ENCODE results near the gene DENND4B. TPM values are rescaled to one million over a fixed set of nuclear protein-coding genes. Genes with fewer than 3 reads are reported as not detected.

Gene DENND4B
- total RNA-seq, 2 donors from 2014 or later: 26.9 to 45.6 TPM

- no peak for TF ChIP-seq CTCF (IDR thresholded peaks at IDR 0.05)
- no peak for DNase-seq
- Histone ChIP-seq H3K9ac (ENCODE audit: low read depth in 2 of 2, low read length in 2 of 2) (no peak overlapping the region), H3K9me3 (no peaks in the 10 kb centered on the region), H3K27ac (no peak overlapping the region), H3K36me3 (no peaks in the 10 kb centered on the region), H3K4me3 (no peak overlapping the region), H3K27me3 (no peaks in the 10 kb centered on the region), H3K4me1 (peaks cover 3% of the 10 kb centered on the region)
- intact Hi-C loops (cut with DNase I): no loop called here
Measured at GRCh38 chr1:153926405-153926804, 20.1 kb downstream of the DENND4B start.

GRCh38 chr1:153922972-153923925 lies 23.3 kb downstream of the DENND4B start, which contains the start of gene GATAD2B:
Gene GATAD2B, minus strand, starts transcription at chr1:153922972. Its CDS starts 94,625 bp downstream, at chr1:153828347.
- H3K4me3 ChIP-seq: peak within 1 kb of the TSS; percentile 67
- no peaks in the 10 kb centered on the region for H3K36me3 ChIP-seq
- H3K4me1 ChIP-seq: peaks cover 16% of the 10 kb centered on the region
- intact Hi-C loops (cut with DNase I): loop anchor here (5.0 kb wide), 1 partner anchor 64 kb away; the partner anchor contains the start of gene RAB13
- no peaks in the 10 kb centered on the region for H3K27me3 ChIP-seq
- no peaks in the 10 kb centered on the region for H3K9me3 ChIP-seq
- H3K9ac ChIP-seq (ENCODE audit: low read depth in 2 of 2, low read length in 2 of 2): peak within 1 kb of the TSS; percentile 68 to 96
- peak within 1 kb of the TSS; percentile 81 for H3K27ac ChIP-seq
- no peak for TF ChIP-seq CTCF (IDR thresholded peaks at IDR 0.05)
- DNase-seq: peak; percentile 99

GRCh38 chr1:153922076-153922971 lies 24.2 kb downstream of the DENND4B start:
- no peak for TF ChIP-seq CTCF (IDR thresholded peaks at IDR 0.05)
- Histone ChIP-seq H3K9me3 (no peaks in the 10 kb centered on the region), H3K27ac (peak overlapping the region; percentile 72), H3K27me3 (no peaks in the 10 kb centered on the region), H3K4me3 (peak overlapping the region; percentile 67), H3K4me1 (peaks cover 16% of the 10 kb centered on the region), H3K36me3 (no peaks in the 10 kb centered on the region), H3K9ac (ENCODE audit: low read depth in 2 of 2, low read length in 2 of 2) (peak overlapping the region; percentile 68 to 90)
- intact Hi-C loops (cut with DNase I): loop anchor here (5.0 kb wide), 1 partner anchor 65 kb away; the partner anchor contains the start of gene RAB13
- peak; percentile 65 for DNase-seq

GRCh38 chr1:153921803-153922075 lies 24.8 kb downstream of the DENND4B start:
- no peaks in the 10 kb centered on the region for H3K27me3 ChIP-seq
- no peaks in the 10 kb centered on the region for H3K9me3 ChIP-seq
- peak; percentile 32 for DNase-seq
- H3K4me3 ChIP-seq: peak overlapping the region; percentile 67
- peaks cover 16% of the 10 kb centered on the region for H3K4me1 ChIP-seq
- H3K27ac ChIP-seq: peak overlapping the region; percentile 72
- peak overlapping the region; percentile 60 to 90 for H3K9ac ChIP-seq (ENCODE audit: low read depth in 2 of 2, low read length in 2 of 2)
- H3K36me3 ChIP-seq: no peaks in the 10 kb centered on the region
- intact Hi-C loops (cut with DNase I): loop anchor here (5.0 kb wide), 1 partner anchor 66 kb away; the partner anchor contains the start of gene RAB13
- TF ChIP-seq CTCF (IDR thresholded peaks at IDR 0.05): no peak
